ENCODE results near the gene CTRL. TPM values are rescaled to one million over a fixed set of nuclear protein-coding genes. Genes with fewer than 3 reads are reported as not detected.
A peak's percentile ranks its signal among the peaks of the same experiment; 100 is the strongest.

CTRL gene
- total RNA-seq, 1 donor from 2014 or later = 1.0 TPM

- H3K27ac ChIP-seq (ENCODE audit: low read depth, low read length) = peak overlapping the region; percentile 16
These were observed 30.5 kb upstream of the CTRL start for GRCh38 chr16:67962135-67962534.

GRCh38 chr16:67961551-67961957 lies 29.9 kb upstream of the CTRL start:
- H3K9me3 ChIP-seq (ENCODE audit: control insufficient read depth in 3 of 3, low read length in 3 of 3) = no peaks in the 10 kb centered on the region
- H3K36me3 ChIP-seq (ENCODE audit: control insufficient read depth in 3 of 3, insufficient read depth in 3 of 3, low read length in 3 of 3) = peaks cover 32 to 51% (median 50%) of the 10 kb centered on the region in 3 donors
- H3K27ac ChIP-seq (ENCODE audit: low read depth, low read length) = peak overlapping the region; percentile 10
- H3K4me3 ChIP-seq (ENCODE audit: low read length in 3 of 3) = peak overlapping the region in 1 of 3 donors; percentile 22
- peak overlapping the region in 2 of 3 donors; percentile 35 to 71 for H3K9ac ChIP-seq (ENCODE audit: low read depth in 1 of 3, low read length in 3 of 3)
- H3K4me1 ChIP-seq (ENCODE audit: control insufficient read depth in 3 of 3, insufficient read depth in 3 of 3, low read length in 3 of 3) = peaks cover 83 to 85% (median 83%) of the 10 kb centered on the region in 3 donors
- no peaks in the 10 kb centered on the region for H3K27me3 ChIP-seq (ENCODE audit: control insufficient read depth in 3 of 3, insufficient read depth in 3 of 3, low read length in 3 of 3)

More at GRCh38 chr16:67962135-67962534, 30.5 kb upstream of the CTRL start:
- Histone ChIP-seq H3K9me3 (ENCODE audit: control insufficient read depth in 3 of 3, low read length in 3 of 3) (no peaks in the 10 kb centered on the region), H3K36me3 (ENCODE audit: control insufficient read depth in 3 of 3, insufficient read depth in 3 of 3, low read length in 3 of 3) (peaks cover 32 to 51% (median 50%) of the 10 kb centered on the region in 3 donors), H3K9ac (ENCODE audit: low read depth in 1 of 3, low read length in 3 of 3) (peak overlapping the region in 1 of 3 donors; percentile 60), H3K4me1 (ENCODE audit: control insufficient read depth in 3 of 3, insufficient read depth in 3 of 3, low read length in 3 of 3) (peaks cover 89 to 90% (median 89%) of the 10 kb centered on the region in 3 donors), H3K4me3 (ENCODE audit: low read length in 3 of 3) (no peak overlapping the region), H3K27me3 (ENCODE audit: control insufficient read depth in 3 of 3, insufficient read depth in 3 of 3, low read length in 3 of 3) (no peaks in the 10 kb centered on the region)

DNA sequence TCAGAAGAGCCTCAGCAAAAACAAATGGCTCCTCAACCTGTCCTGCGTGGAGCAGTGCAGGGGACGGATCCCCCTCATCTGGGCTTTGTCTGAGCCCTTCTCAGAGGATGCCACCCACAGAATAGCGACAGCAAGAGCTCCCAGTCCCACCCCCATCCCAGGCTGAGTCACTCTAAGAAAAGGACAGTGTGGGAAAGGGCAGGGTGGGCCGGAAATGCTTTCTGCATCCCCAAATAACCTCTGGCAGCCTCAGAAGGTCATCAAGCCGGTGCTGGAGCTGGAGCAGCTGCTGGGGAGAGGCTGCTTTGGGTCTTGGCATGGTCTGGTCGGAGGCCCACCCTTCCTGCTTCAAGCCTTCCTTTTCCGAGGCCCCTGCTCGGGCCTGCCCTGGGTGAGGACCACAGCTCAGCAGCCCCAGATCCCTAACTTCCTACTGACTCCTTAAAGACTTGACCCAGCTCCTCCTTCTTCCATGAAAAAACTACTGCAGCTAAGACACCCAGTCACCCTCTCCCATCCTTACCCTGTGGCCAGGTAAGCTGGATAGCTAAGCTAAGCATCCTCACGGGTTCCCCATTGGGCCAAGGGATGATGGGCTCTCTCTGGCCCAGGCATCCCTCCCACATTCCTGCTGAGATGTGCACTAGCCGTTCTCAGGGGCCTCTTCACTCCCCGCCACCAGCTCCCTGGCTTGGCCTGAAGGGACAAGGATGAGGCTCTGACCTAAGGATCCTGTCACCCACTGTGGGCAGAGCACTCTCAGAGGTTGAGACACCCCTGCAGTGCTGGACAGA lies 28.1 kb upstream of the CTRL start:
- H3K4me3 ChIP-seq (ENCODE audit: low read length in 3 of 3) = peak overlapping the region in 1 of 3 donors; percentile 41
- peaks cover 41 to 60% (median 56%) of the 10 kb centered on the region in 3 donors for H3K36me3 ChIP-seq (ENCODE audit: control insufficient read depth in 3 of 3, insufficient read depth in 3 of 3, low read length in 3 of 3)
- H3K27ac ChIP-seq (ENCODE audit: low read depth, low read length) = peak overlapping the region; percentile 68
- peaks cover 66 to 69% (median 67%) of the 10 kb centered on the region in 3 donors for H3K4me1 ChIP-seq (ENCODE audit: control insufficient read depth in 3 of 3, insufficient read depth in 3 of 3, low read length in 3 of 3)
- H3K9ac ChIP-seq (ENCODE audit: low read depth in 1 of 3, low read length in 3 of 3) = peak overlapping the region in 1 of 3 donors; percentile 71
- H3K27me3 ChIP-seq (ENCODE audit: control insufficient read depth in 3 of 3, insufficient read depth in 3 of 3, low read length in 3 of 3) = no peaks in the 10 kb centered on the region
- H3K9me3 ChIP-seq (ENCODE audit: control insufficient read depth in 3 of 3, low read length in 3 of 3) = no peaks in the 10 kb centered on the region

DNA sequence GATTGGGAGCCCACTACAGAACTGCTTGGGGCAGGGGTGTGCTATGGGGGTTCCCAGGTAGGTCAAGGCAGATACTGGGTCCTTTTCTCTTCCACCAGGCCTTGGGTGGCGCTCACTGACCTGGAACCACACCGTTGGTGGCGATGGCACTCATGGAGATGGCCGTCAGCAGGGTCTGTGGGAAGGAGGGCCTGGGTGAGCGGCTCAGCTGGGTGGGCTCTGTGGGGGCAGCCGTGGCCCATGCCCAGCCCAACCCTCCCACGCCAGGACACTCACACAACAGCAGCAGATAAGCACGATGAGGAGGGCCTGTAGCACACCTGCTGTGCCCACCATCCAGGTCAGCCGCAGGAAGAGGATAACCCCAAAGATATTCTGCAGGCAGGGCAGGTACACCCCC lies 26.0 kb upstream of the CTRL start:
- Histone ChIP-seq H3K4me1 (ENCODE audit: control insufficient read depth in 3 of 3, insufficient read depth in 3 of 3, low read length in 3 of 3) (peaks cover 52 to 56% (median 53%) of the 10 kb centered on the region in 3 donors), H3K27me3 (ENCODE audit: control insufficient read depth in 3 of 3, insufficient read depth in 3 of 3, low read length in 3 of 3) (no peaks in the 10 kb centered on the region), H3K9me3 (ENCODE audit: control insufficient read depth in 3 of 3, low read length in 3 of 3) (no peaks in the 10 kb centered on the region), H3K9ac (ENCODE audit: low read depth in 1 of 3, low read length in 3 of 3) (no peak overlapping the region), H3K36me3 (ENCODE audit: control insufficient read depth in 3 of 3, insufficient read depth in 3 of 3, low read length in 3 of 3) (peaks cover 52 to 66% (median 61%) of the 10 kb centered on the region in 3 donors), H3K27ac (ENCODE audit: low read depth, low read length) (no peak overlapping the region), H3K4me3 (ENCODE audit: low read length in 3 of 3) (no peak overlapping the region)

DNA sequence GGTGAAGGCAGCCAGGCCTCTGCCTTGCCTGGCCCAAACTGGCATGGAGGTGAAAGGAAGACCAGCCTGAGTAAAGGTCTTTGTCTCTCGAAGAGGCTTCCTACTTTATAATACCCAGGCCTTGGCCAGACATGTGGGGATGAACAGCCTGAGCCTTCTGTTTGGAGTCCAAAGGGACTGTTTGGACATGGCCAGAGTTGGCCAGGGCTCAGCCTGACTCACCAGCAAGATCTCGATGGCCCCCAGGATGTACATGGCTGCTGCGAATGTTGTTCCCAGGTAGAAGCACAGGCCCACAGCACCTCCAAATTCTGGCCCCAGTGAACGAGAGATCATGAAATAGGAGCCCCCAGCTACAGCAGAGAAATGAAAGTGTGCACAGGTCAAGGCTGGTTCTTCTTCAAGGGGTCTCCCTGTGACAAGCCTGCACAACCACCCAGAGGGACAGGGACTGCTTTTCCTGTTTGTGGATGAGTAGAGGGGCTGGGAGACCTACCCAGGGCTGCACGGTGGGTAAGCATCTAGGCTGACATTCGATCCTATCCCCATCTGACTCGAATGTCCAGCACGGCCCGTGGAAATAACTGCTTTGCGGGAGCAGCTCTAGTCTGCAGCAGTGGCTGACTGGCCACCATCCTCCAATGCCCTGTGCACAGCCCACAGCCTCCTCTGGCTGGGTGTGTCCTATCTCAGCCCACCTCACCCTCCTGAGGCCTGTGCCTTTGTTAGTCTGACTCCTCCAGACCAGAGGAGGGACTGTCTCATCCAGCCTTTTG lies 22.9 kb upstream of the CTRL start:
- no peak overlapping the region for H3K27ac ChIP-seq (ENCODE audit: low read depth, low read length)
- H3K9ac ChIP-seq (ENCODE audit: low read depth in 1 of 3, low read length in 3 of 3) = peak overlapping the region; percentile 8 to 54 (median 25)
- no peak overlapping the region for H3K4me3 ChIP-seq (ENCODE audit: low read length in 3 of 3)
- no peaks in the 10 kb centered on the region for H3K9me3 ChIP-seq (ENCODE audit: control insufficient read depth in 3 of 3, low read length in 3 of 3)
- peaks cover 55 to 65% (median 58%) of the 10 kb centered on the region in 3 donors for H3K36me3 ChIP-seq (ENCODE audit: control insufficient read depth in 3 of 3, insufficient read depth in 3 of 3, low read length in 3 of 3)
- no peaks in the 10 kb centered on the region for H3K27me3 ChIP-seq (ENCODE audit: control insufficient read depth in 3 of 3, insufficient read depth in 3 of 3, low read length in 3 of 3)
- peaks cover 34 to 37% (median 35%) of the 10 kb centered on the region in 3 donors for H3K4me1 ChIP-seq (ENCODE audit: control insufficient read depth in 3 of 3, insufficient read depth in 3 of 3, low read length in 3 of 3)

- Histone ChIP-seq H3K9me3 (ENCODE audit: control insufficient read depth in 3 of 3, low read length in 3 of 3) (no peaks in the 10 kb centered on the region), H3K27me3 (ENCODE audit: control insufficient read depth in 3 of 3, insufficient read depth in 3 of 3, low read length in 3 of 3) (no peaks in the 10 kb centered on the region), H3K9ac (ENCODE audit: low read depth in 1 of 3, low read length in 3 of 3) (peak overlapping the region in 1 of 3 donors; percentile 33), H3K36me3 (ENCODE audit: control insufficient read depth in 3 of 3, insufficient read depth in 3 of 3, low read length in 3 of 3) (peaks cover 59 to 66% (median 61%) of the 10 kb centered on the region in 3 donors), H3K27ac (ENCODE audit: low read depth, low read length) (no peak overlapping the region), H3K4me1 (ENCODE audit: control insufficient read depth in 3 of 3, insufficient read depth in 3 of 3, low read length in 3 of 3) (peaks cover 26 to 29% (median 27%) of the 10 kb centered on the region in 3 donors), H3K4me3 (ENCODE audit: low read length in 3 of 3) (no peak overlapping the region)
These were observed 22.1 kb upstream of the CTRL start for GRCh38 chr16:67953641-67954375.

DNA sequence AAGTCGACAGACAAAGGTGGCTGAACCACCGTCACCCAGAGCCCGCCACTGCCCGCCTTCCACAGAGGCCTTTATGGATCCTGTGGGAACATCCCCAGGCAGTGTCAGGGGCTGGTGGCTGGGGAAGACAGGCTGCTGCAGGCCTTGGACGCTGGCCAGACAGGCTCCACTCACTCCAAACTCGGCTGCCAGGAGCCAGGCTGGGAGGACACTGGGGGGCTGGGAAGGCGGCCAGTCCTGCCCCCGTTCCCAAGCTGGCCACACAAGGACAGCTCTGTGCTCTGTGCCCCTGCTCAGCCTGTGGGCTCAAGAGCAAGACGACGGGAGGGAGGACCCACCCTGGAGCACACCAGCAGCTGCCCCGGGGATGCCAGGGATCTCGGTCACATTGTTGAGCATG lies 19.8 kb upstream of the CTRL start:
- Histone ChIP-seq H3K9ac (ENCODE audit: low read depth in 1 of 3, low read length in 3 of 3) (peak overlapping the region in 1 of 3 donors; percentile 64), H3K4me1 (ENCODE audit: control insufficient read depth in 3 of 3, insufficient read depth in 3 of 3, low read length in 3 of 3) (peaks cover 19 to 24% (median 23%) of the 10 kb centered on the region in 3 donors), H3K27ac (ENCODE audit: low read depth, low read length) (peak overlapping the region; percentile 16)

DNA sequence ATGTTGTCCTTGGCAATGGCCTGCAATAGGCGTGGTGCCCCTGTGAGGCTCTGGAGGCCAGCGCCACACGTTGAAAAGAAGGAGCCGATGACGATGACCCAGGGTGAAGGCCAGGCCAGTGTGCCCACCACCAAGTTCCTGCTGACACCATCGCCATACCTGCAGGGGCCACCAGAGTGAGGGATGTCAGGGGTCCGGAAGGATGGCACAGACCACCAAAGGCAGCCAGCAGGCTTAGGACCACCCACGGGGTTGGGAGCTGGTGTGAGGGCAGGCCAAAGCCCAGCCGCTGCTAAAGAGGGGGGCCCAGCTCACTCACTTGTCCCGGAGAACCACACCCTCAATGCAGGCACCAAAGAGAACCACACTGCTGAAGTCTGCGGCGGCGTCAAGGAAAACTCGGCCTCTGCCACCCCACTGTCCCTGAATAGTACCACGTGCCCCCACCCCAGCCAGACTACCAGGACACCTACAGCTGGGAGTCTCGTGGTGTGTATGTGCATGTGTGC lies 18.7 kb upstream of the CTRL start:
- Histone ChIP-seq H3K4me3 (ENCODE audit: low read length in 3 of 3) (no peak overlapping the region), H3K27me3 (ENCODE audit: control insufficient read depth in 3 of 3, insufficient read depth in 3 of 3, low read length in 3 of 3) (no peaks in the 10 kb centered on the region), H3K27ac (ENCODE audit: low read depth, low read length) (no peak overlapping the region), H3K36me3 (ENCODE audit: control insufficient read depth in 3 of 3, insufficient read depth in 3 of 3, low read length in 3 of 3) (peaks cover 82 to 84% (median 83%) of the 10 kb centered on the region in 3 donors), H3K9me3 (ENCODE audit: control insufficient read depth in 3 of 3, low read length in 3 of 3) (no peaks in the 10 kb centered on the region), H3K4me1 (ENCODE audit: control insufficient read depth in 3 of 3, insufficient read depth in 3 of 3, low read length in 3 of 3) (peaks cover 20 to 31% (median 31%) of the 10 kb centered on the region in 3 donors), H3K9ac (ENCODE audit: low read depth in 1 of 3, low read length in 3 of 3) (no peak overlapping the region)

More for the DNA sequence above, 19.8 kb upstream of the CTRL start:
- Histone ChIP-seq H3K36me3 (ENCODE audit: control insufficient read depth in 3 of 3, insufficient read depth in 3 of 3, low read length in 3 of 3) (peaks cover 71 to 78% (median 76%) of the 10 kb centered on the region in 3 donors), H3K4me3 (ENCODE audit: low read length in 3 of 3) (no peak overlapping the region), H3K27me3 (ENCODE audit: control insufficient read depth in 3 of 3, insufficient read depth in 3 of 3, low read length in 3 of 3) (no peaks in the 10 kb centered on the region), H3K9me3 (ENCODE audit: control insufficient read depth in 3 of 3, low read length in 3 of 3) (no peaks in the 10 kb centered on the region)

DNA sequence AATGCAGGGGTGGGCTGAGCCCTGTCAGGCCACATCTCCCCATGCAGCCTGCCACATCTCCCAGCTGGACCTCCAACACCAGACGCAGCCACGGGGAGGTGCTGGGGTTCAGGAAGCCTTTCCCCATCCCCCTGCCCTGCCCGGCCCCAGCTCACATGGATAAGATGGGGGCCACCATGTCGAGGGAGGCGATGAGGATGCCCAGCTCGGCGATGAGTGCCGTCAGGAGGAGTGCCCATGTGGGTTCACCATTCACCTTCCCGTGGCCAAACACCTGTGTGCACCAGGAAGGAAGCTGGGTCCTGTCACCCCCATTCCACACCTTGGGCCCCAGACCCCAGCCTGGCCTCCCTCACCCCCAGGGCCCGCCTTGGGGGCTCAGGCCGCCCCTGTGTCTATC lies 18.0 kb upstream of the CTRL start:
- no peak overlapping the region for H3K27ac ChIP-seq (ENCODE audit: low read depth, low read length)
- no peak overlapping the region for H3K9ac ChIP-seq (ENCODE audit: low read depth in 1 of 3, low read length in 3 of 3)
- no peak overlapping the region for H3K4me3 ChIP-seq (ENCODE audit: low read length in 3 of 3)
- H3K36me3 ChIP-seq (ENCODE audit: control insufficient read depth in 3 of 3, insufficient read depth in 3 of 3, low read length in 3 of 3) = peaks cover 83 to 87% (median 85%) of the 10 kb centered on the region in 3 donors
- H3K4me1 ChIP-seq (ENCODE audit: control insufficient read depth in 3 of 3, insufficient read depth in 3 of 3, low read length in 3 of 3) = peaks cover 25 to 35% (median 35%) of the 10 kb centered on the region in 3 donors
- H3K9me3 ChIP-seq (ENCODE audit: control insufficient read depth in 3 of 3, low read length in 3 of 3) = no peaks in the 10 kb centered on the region
- H3K27me3 ChIP-seq (ENCODE audit: control insufficient read depth in 3 of 3, insufficient read depth in 3 of 3, low read length in 3 of 3) = no peaks in the 10 kb centered on the region

Data from skeletal muscle tissue (tissue), 4 donors.